ENCODE results near the gene ARHGEF37.
A peak's percentile ranks its signal among the peaks of the same experiment; 100 is the strongest.
"Not testable (repeated sequence)": the region's sequence is repeated elsewhere in the genome, so short reads cannot be mapped to it uniquely, and the experiment has no call there.

Gene ARHGEF37

GRCh38 chr5:149564542-149565140 is 16.7 kb upstream of the ARHGEF37 start:
- DNase-seq = peak in 2 of 5 experiments; percentile 30 to 71

GRCh38 chr5:149567226-149567625 is 14.1 kb upstream of the ARHGEF37 start:
- no peak for DNase-seq

GRCh38 chr5:149572170-149572569 is 9.1 kb upstream of the ARHGEF37 start:
- DNase-seq = no peak

GRCh38 chr5:149572576-149573231 is 8.6 kb upstream of the ARHGEF37 start:
- DNase-seq = no peak

DNA sequence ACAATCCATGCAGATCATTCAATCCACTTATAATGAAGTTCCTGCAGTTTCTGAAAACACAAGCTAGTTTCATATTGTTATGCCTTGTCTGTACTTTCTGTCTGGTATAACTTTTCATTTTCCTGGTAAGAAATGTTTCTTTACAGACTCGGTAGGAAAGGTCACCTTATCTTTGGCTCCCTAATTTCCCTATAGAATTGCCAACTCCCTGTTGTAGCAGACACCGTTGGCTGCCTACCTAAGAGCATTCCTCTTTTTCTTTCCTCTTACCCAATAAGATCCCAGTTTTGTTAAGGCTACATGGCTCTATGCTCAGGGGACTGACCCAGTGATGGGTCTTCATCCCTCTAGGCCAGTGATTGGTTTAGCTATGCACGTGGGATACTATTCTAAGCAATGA is 6.2 kb upstream of the ARHGEF37 start:
- no peak for DNase-seq

GRCh38 chr5:149576021-149576420 is 5.3 kb upstream of the ARHGEF37 start:
- DNase-seq = peak in 1 of 5 experiments; percentile 75

GRCh38 chr5:149578896-149579295 is 2.4 kb upstream of the ARHGEF37 start:
- no peak for DNase-seq

- peak in 1 of 5 experiments; percentile 8 for DNase-seq
These were observed 498 bp upstream of the ARHGEF37 start for GRCh38 chr5:149580808-149581191.

- peak in 1 of 5 experiments; percentile 8 for DNase-seq
These were observed 852 bp downstream of the ARHGEF37 start for GRCh38 chr5:149581931-149582768.

DNA sequence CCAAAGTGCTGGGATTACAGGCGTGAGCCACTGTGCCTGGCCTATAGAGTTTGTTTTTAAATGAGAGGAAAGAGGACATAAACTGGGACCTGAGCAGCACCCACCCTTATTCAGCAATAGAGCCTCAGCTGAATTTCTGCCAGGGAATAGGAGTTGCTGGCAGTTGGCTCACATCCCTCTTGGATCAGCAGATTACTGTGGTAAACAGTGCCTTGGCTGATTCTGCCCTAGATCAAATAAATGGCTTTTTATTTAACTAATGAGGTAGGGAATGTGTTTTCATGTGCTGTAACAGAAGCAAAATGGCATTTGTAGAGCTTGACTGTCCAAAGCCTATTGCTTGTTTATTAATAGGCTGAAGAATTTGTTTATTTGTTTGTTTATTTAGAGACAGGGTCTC is 2.1 kb downstream of the ARHGEF37 start:
- DNase-seq = no peak

DNA sequence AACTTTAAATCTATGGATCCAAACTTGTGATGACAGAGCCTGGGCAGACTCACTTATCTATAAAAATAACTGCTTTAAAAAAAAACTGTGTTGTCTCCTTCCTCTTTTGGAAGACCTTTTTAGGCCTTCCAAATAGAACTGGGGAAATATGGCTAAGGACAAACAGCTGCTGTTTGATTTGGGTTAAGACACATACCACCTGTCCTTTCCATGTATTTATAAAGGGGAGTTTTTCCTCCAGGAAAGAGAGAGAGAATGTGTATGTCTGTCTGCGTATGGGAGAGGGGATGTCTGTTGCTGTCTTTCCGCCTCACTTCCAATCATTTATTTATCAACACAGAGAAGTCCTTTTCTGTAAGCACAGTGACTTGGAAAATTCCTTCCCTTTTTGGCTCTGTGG is 2.8 kb downstream of the ARHGEF37 start:
- DNase-seq = no peak

DNA sequence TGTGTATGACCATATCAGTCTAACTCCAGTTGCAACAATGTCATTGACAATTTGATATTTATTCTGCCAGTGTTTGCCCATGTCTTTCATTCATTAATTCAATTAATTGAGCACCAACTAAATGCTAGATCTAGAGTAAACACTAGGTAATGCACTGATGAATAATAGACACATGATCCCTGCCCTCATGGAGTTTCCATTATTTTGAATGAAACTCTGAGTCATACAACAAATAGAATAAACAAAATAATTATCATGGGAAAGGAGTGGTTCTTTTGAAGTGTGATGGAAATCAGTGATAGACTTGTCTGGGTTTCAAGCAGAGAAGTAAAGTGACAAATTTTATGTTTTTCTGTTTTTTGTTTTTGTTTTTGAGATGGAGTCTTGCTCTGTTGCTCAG is 4.6 kb downstream of the ARHGEF37 start:
- DNase-seq = no peak

- peak in 1 of 5 experiments; percentile 53 for DNase-seq
These were observed 5.5 kb downstream of the ARHGEF37 start for GRCh38 chr5:149586708-149587318.

- DNase-seq = no peak
These were observed 7.6 kb downstream of the ARHGEF37 start for GRCh38 chr5:149588936-149589335.

DNA sequence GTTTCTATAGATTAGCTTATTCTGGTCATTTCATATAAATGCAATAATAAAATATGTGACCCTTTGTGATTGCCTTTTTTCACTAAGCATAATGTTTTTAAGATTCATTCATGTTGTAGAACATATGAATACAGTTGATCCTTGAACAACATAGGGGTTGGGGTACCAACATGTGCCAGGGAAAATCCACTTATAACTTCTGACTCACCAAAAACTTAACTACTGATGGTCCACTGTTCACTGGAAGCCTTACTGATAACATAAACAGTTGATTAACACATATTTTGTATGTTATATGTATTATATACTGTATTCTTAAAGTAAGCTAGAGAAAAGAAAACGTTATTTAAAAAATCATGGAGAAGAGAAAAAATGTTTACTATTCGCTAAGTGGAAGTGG is 12.1 kb downstream of the ARHGEF37 start:
- DNase-seq = no peak

DNA sequence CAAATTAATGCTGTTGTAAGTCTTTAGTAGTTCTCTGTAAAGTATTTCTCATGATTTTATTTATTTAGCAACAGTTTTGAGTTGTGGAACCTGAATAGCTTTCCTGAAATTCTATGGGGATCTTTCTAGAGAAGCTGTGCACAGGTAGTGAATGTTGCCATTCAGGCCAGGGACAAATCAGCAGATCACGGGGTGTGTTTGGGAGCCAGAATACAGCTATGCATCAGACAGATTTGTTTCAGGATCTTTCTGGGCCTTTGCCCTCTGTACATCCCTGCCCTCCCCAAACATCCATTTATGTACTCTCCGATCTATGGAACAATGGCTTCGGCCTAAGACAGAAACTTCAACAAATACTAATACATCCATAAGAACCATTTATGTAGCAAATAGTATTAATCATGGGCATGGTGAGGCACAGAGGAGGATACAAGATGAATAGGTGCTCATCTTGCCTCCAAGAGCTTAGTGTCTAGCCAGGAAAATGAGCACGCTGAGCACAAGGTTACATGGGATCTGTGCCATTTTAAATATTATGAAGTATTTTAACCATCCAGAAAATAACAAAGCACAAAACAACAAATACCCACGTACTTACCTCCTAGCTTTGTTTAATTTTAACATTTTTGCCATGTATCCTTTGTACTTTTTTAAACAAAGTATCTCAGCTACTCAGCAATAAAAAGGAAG is 13.1 kb downstream of the ARHGEF37 start:
- no peak for DNase-seq

GRCh38 chr5:149595105-149595504 is 13.8 kb downstream of the ARHGEF37 start:
- not testable (repeated sequence) for DNase-seq

- no peak for DNase-seq
These were observed 15.4 kb downstream of the ARHGEF37 start for GRCh38 chr5:149596712-149597111.

GRCh38 chr5:149597618-149598017 is 16.3 kb downstream of the ARHGEF37 start:
- DNase-seq = no peak

- DNase-seq = not testable (repeated sequence)
These were observed 16.9 kb downstream of the ARHGEF37 start for GRCh38 chr5:149598234-149598633.

GRCh38 chr5:149598966-149599365 is 17.7 kb downstream of the ARHGEF37 start:
- no peak for DNase-seq

DNA sequence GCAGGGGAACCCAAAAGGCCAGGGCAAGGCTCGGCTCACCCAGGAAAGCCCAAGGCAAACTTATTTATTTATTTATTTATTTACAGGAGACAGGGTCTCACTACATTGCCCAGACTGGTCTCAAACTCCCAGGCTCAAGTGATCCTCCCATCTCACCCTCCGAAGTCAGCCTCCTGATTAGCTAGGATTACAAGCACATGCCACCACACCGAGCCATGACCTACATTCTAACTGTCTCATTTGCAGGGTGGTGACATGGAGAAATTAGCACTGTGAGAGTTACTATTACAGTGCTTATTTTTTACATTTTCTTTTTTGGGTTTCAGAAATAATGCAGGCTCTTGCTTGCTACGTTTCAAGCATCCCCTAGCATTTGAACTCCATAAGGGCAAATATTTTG is 18.1 kb downstream of the ARHGEF37 start:
- DNase-seq = no peak

- no peak for DNase-seq
These were observed 19.6 kb downstream of the ARHGEF37 start for GRCh38 chr5:149600932-149601331.

Data from T-helper 2 cell (primary cell).